H1 (cell line): ENCODE measurements around the gene MYOM3. TPM values are rescaled to one million over a fixed set of nuclear protein-coding genes. Genes with fewer than 3 reads are reported as not detected.

Experiments used
- CTCF ChIA-PET: fragments of 300-600 bp; sonication (Branson Sonifier 250); formaldehyde crosslinking; loops from one replicate; lab custom pipeline; 2021; ENCODE audit not compliant: partially characterized antibody; lab: Charles Lee
- POLR2A ChIA-PET: fragments of 300-600 bp; sonication (Branson Sonifier 250); formaldehyde crosslinking; loops from one replicate; lab custom pipeline; 2021; ENCODE audit warnings: inconsistent platforms; ENCODE audit not compliant: partially characterized antibody; lab: Charles Lee
- DNase-seq, 2 experiments: peaks; one replicate each; pipeline versions ENCODE4 v3.0.0 to v3.0.0-alpha.2; 2010 to 2022; ENCODE audit warnings: low spot score in 2 of 2, low read depth in 1 of 2, mixed read lengths in 1 of 2
- FAIRE-seq: peaks from 2 replicates; lab custom pipeline; 2011; peaks lifted over from hg19 to GRCh38; lab: Jason Lieb, UNC
- H2AFZ ChIP-seq: 2 replicates; pipeline ENCODE4 v1.8.1; 2012; ENCODE audit warnings: low read length, inconsistent platforms
- H2AK5ac ChIP-seq: 2 replicates; pipeline ENCODE4 v1.6.1; 2013; ENCODE audit warnings: low read depth, low read length
- H2BK120ac ChIP-seq: replicated peaks from 2 replicates; pipeline ENCODE3; 2013; ENCODE audit warnings: low read depth, low read length, inconsistent platforms
- H2BK12ac ChIP-seq: 2 replicates; pipeline ENCODE4 v1.6.1; 2013; ENCODE audit warnings: low read depth, low read length
- H2BK15ac ChIP-seq: 2 replicates; pipeline ENCODE4 v1.6.1; 2013; ENCODE audit warnings: low read length
- H2BK20ac ChIP-seq: 2 replicates; pipeline ENCODE4 v1.6.1; 2013; ENCODE audit warnings: low read length
- H2BK5ac ChIP-seq: 2 replicates; pipeline ENCODE4 v1.6.1; 2013; ENCODE audit warnings: low read depth, low read length
- H3K14ac ChIP-seq: 2 replicates; pipeline ENCODE4 v1.6.1; 2013; ENCODE audit warnings: inconsistent platforms; ENCODE audit not compliant: insufficient read length
- H3K18ac ChIP-seq: 2 replicates; pipeline ENCODE4 v1.6.1; 2013; ENCODE audit warnings: low read length; ENCODE audit errors: extremely low read depth
- H3K23ac ChIP-seq: 2 replicates; pipeline ENCODE4 v1.6.1; 2013; ENCODE audit warnings: inconsistent platforms; ENCODE audit not compliant: insufficient read length
- H3K23me2 ChIP-seq: 2 replicates; pipeline ENCODE4 v1.6.1; 2013; ENCODE audit warnings: low read depth, low read length
- H3K27ac ChIP-seq: 2 replicates; pipeline ENCODE4 v1.6.1; 2011; ENCODE audit warnings: low read depth, low read length, inconsistent platforms
- H3K27me3 ChIP-seq, 4 experiments: replicated peaks in 1 of 4; 1 replicate in 1 of 4; 2 replicates in 3 of 4; pipeline versions ENCODE4 v1.6.1 to v1.8.1; 2011 to 2013; ENCODE audit warnings: low read length in 3 of 4, mild to moderate bottlenecking in 3 of 4, inconsistent platforms in 2 of 4, mixed read lengths in 2 of 4, moderate library complexity in 1 of 4; ENCODE audit not compliant: control insufficient read depth in 3 of 4, insufficient read depth in 3 of 4; ENCODE audit errors: extremely low read depth in 1 of 4
- H3K36me3 ChIP-seq, 4 experiments: 2 replicates each; pipeline versions ENCODE4 v1.6.1 to v1.8.1; 2011 to 2013; ENCODE audit warnings: mild to moderate bottlenecking in 4 of 4, low read length in 3 of 4, moderate library complexity in 2 of 4, control low read depth in 1 of 4, inconsistent platforms in 1 of 4; ENCODE audit not compliant: insufficient read depth in 4 of 4, control insufficient read depth in 2 of 4
- H3K4ac ChIP-seq: replicated peaks from 2 replicates; pipeline ENCODE3; 2013; ENCODE audit warnings: low read length, low read depth, mixed read lengths, inconsistent platforms; ENCODE audit not compliant: insufficient read length
- H3K4me1 ChIP-seq, 4 experiments: replicated peaks in 1 of 4; 1 replicate in 1 of 4; 2 replicates in 3 of 4; pipeline versions ENCODE4 v1.6.1 to v1.8.1; 2011 to 2013; ENCODE audit warnings: low read length in 3 of 4, inconsistent platforms in 2 of 4, mixed read lengths in 1 of 4; ENCODE audit not compliant: insufficient read depth in 4 of 4, control insufficient read depth in 3 of 4
- H3K4me2 ChIP-seq, 2 experiments: 2 replicates each; pipeline versions ENCODE4 v1.6.1 to v1.8.1; 2011 to 2013; ENCODE audit warnings: low read depth in 2 of 2, low read length in 2 of 2, control low read depth in 1 of 2, inconsistent platforms in 1 of 2, mild to moderate bottlenecking in 1 of 2; ENCODE audit not compliant: insufficient read depth in 1 of 2
- H3K4me3 ChIP-seq, 4 experiments: fragments of 200-600, 300-600 bp in 1 of 4; sonication (generic), shearing (Covaris generic), sonication (Bioruptor Twin) in 1 of 4; 2 replicates each; pipeline versions ENCODE4 v1.5.1 to v1.8.1; 2011 to 2016; ENCODE audit warnings: low read length in 4 of 4, low read depth in 3 of 4, control low read depth in 2 of 4, inconsistent platforms in 2 of 4, mild to moderate bottlenecking in 2 of 4, mixed read lengths in 1 of 4, moderate library complexity in 1 of 4; ENCODE audit not compliant: insufficient read depth in 2 of 4; ENCODE audit errors: extremely low read depth in 1 of 4
- H3K56ac ChIP-seq: replicated peaks from 2 replicates; pipeline ENCODE3; 2013; ENCODE audit warnings: low read depth, mild to moderate bottlenecking, mixed read lengths, low read length, inconsistent platforms; ENCODE audit not compliant: insufficient read length
- H3K79me1 ChIP-seq: 2 replicates; pipeline ENCODE4 v1.6.1; 2013; ENCODE audit warnings: low read depth, low read length, control low read depth
- H3K79me2 ChIP-seq, 2 experiments: 2 replicates each; pipeline versions ENCODE4 v1.6.1 to v1.8.1; 2012 to 2013; ENCODE audit warnings: low read length in 2 of 2, mild to moderate bottlenecking in 2 of 2, inconsistent platforms in 1 of 2; ENCODE audit not compliant: insufficient read depth in 2 of 2, control insufficient read depth in 1 of 2
- H3K9ac ChIP-seq, 4 experiments: replicated peaks in 1 of 4; 1 replicate in 1 of 4; 2 replicates in 3 of 4; pipeline versions ENCODE4 v1.6.1 to v1.8.1; 2011 to 2013; ENCODE audit warnings: low read depth in 3 of 4, low read length in 3 of 4, control low read depth in 2 of 4, mild to moderate bottlenecking in 2 of 4, moderate library complexity in 2 of 4, inconsistent platforms in 1 of 4; ENCODE audit errors: extremely low read depth in 1 of 4
- H3K9me3 ChIP-seq, 2 experiments: 2 replicates each; pipeline versions ENCODE4 v1.6.1 to v1.8.1; 2012 to 2013; ENCODE audit warnings: mild to moderate bottlenecking in 2 of 2, moderate library complexity in 2 of 2, control low read depth in 1 of 2, inconsistent platforms in 1 of 2, low read depth in 1 of 2, low read length in 1 of 2, mixed read lengths in 1 of 2; ENCODE audit not compliant: insufficient read depth in 2 of 2
- H4K20me1 ChIP-seq, 2 experiments: replicated peaks in 1 of 2; 2 replicates each; pipeline versions ENCODE3 to v1.8.1; 2011 to 2013; ENCODE audit warnings: inconsistent platforms in 2 of 2, low read length in 2 of 2, mild to moderate bottlenecking in 1 of 2; ENCODE audit not compliant: insufficient read depth in 2 of 2, control insufficient read depth in 1 of 2
- H4K5ac ChIP-seq: 2 replicates; pipeline ENCODE4 v1.6.1; 2013; ENCODE audit warnings: low read length, low read depth, mixed read lengths, inconsistent platforms; ENCODE audit not compliant: insufficient read length
- H4K8ac ChIP-seq: 2 replicates; pipeline ENCODE4 v1.8.0; 2013; ENCODE audit warnings: mild to moderate bottlenecking, moderate library complexity, low read length, inconsistent platforms; ENCODE audit not compliant: insufficient read depth; ENCODE audit errors: extremely low read depth
- H4K91ac ChIP-seq: replicated peaks from 2 replicates; pipeline ENCODE3; 2013; ENCODE audit warnings: low read length, mixed read lengths, inconsistent platforms; ENCODE audit not compliant: insufficient read length
- POLR2A ChIP-seq, 2 experiments: IDR thresholded peaks; 1 replicate in 1 of 2; 2 replicates in 1 of 2; pipeline ENCODE4 v1.6.1; 2011; ENCODE audit warnings: low read depth in 2 of 2, low read length in 2 of 2, mild to moderate bottlenecking in 2 of 2; ENCODE audit errors: control extremely low read depth in 1 of 2
- RBBP5 ChIP-seq: IDR thresholded peaks from 2 replicates; pipeline ENCODE4 v1.7.1; 2012; ENCODE audit warnings: low read depth, mild to moderate bottlenecking, inconsistent platforms, low read length, moderate library complexity, borderline replicate concordance
- SP2 ChIP-seq: IDR thresholded peaks from 2 replicates; pipeline ENCODE4 v1.6.1; 2012; ENCODE audit warnings: mild to moderate bottlenecking, low read length, inconsistent platforms
- WGBS, 2 experiments: shearing (Covaris generic) in 1 of 2; methylation state at CpG; one replicate each; pipeline versions ENCODE4 v1.1.6 to v1.1.7; 2013 to 2015; ENCODE audit warnings: low lambda C conversion rate in 2 of 2, mixed read lengths in 2 of 2, inconsistent platforms in 1 of 2, low coverage in 1 of 2, missing lambda C conversion rate in 1 of 2; ENCODE audit not compliant: insufficient replicate concordance in 2 of 2, insufficient coverage in 1 of 2, insufficient read length in 1 of 2; ENCODE audit errors: extremely low coverage in 1 of 2, missing lambda C conversion rate in 1 of 2; 5-methylcytosine and 5-hydroxymethylcytosine counted together
- polyA plus RNA-seq, 7 experiments: library from polyadenylated mRNA; depleted of rRNA in 3 of 7; stranded (reverse) in 5 of 7; unstranded in 2 of 7; fragments of >200 nt in 5 of 7; fragments of 200-250 nt in 2 of 7; gene quantifications; 1 replicate in 5 of 7; 2 replicates in 1 of 7; 4 replicates in 1 of 7; pipeline versions ENCODE4 v1.2.1 to v1.2.3, GENCODE V29; 2011 to 2013; ENCODE audit warnings: missing spikeins in 2 of 7, mixed read lengths in 2 of 7
- total RNA-seq: library from RNA; stranded (reverse); fragmentation: NEBNext Ultra II Directional; extraction: Animal tissue kit (Norgen Biotek cat#: 25700); gene quantifications from 2 replicates; pipeline ENCODE4 v1.2.1, GENCODE V29; 2021
- TF ChIP-seq, protein P1 (sequence below): IDR thresholded peaks from 2 replicates; pipeline ENCODE4 v1.6.1; 2012; ENCODE audit warnings: inconsistent platforms
- TF ChIP-seq, protein P2 (sequence below): IDR thresholded peaks from 2 replicates; pipeline ENCODE4 v1.6.1; 2011; ENCODE audit warnings: low read length, improper control_type of control experiment

The MYOM3 gene
- total and polyA plus RNA-seq, 2 of the 8 experiments (the other 6 are each of a cell fraction or from before 2014, with no cell fraction given) = 0.08 to 0.09 TPM

DNA sequence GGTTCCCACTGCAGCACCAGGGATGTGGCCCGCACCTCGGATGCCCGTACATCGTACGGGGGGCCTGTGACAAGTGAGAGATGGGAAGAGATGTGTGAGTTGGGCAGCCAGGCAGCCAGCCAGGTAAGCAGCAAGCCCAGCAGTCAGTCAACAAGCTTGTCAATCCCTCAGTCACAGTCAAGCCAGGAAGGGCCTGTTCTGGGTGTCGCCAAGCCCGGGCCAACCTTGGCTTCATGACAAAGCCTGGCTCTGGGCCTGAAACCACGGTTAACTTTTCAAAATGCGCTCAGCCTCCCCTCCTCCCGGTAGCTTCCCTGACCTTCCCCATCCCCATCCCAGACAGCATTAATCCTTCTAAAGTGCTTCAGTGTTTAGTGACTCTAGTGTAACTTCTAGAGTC lies 31.8 kb downstream of the MYOM3 start:
- H2AFZ ChIP-seq = no peak overlapping the region
- H2BK20ac ChIP-seq = no peak overlapping the region
- WGBS, 2 experiments = 87% methylated on average over 10 of the region's 10 CpGs; no CpG with 5 or more reads in 1 of the 2 experiments
- H3K4ac ChIP-seq = no peak overlapping the region
- 0 out of 2 replicates have a peak overlapping the region, but pooled peaks have one; percentile 31 for H4K8ac ChIP-seq
- peaks cover 0 to 2% (median 0%) of the 10 kb centered on the region in 4 experiments; a peak in 1 of 7 replicates for H3K4me1 ChIP-seq
- no peak overlapping the region for H3K4me3 ChIP-seq
- no peak overlapping the region for H3K18ac ChIP-seq
- H3K56ac ChIP-seq = no peak overlapping the region
- no peaks in the 10 kb centered on the region for H3K27me3 ChIP-seq
- TF ChIP-seq POLR2A (IDR thresholded peaks at IDR 0.05; ENCODE audit: control extremely low read depth in 1 of 2, low read depth in 2 of 2, low read length in 2 of 2) (no peak), SP2 (no peak), RBBP5 (no peak)
- TF ChIP-seq, protein P1, sequence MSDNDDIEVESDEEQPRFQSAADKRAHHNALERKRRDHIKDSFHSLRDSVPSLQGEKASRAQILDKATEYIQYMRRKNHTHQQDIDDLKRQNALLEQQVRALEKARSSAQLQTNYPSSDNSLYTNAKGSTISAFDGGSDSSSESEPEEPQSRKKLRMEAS = no peak
- TF ChIP-seq, protein P2, sequence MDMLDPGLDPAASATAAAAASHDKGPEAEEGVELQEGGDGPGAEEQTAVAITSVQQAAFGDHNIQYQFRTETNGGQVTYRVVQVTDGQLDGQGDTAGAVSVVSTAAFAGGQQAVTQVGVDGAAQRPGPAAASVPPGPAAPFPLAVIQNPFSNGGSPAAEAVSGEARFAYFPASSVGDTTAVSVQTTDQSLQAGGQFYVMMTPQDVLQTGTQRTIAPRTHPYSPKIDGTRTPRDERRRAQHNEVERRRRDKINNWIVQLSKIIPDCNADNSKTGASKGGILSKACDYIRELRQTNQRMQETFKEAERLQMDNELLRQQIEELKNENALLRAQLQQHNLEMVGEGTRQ = no peak
- no peaks in the 10 kb centered on the region for H3K79me2 ChIP-seq
- FAIRE-seq (no peak), DNase-seq (no peak)
- POLR2A ChIA-PET = interaction anchor here (1.2 kb wide), 1 partner anchor 15 kb away, joined by 4 read pairs; no protein-coding TSS in a partner anchor
- no peak overlapping the region for H2AK5ac ChIP-seq
- H3K23me2 ChIP-seq = peaks cover 4% of the 10 kb centered on the region; the same call in 1 of the 2 replicates
- no peak overlapping the region for H2BK120ac ChIP-seq
- no peak overlapping the region for H2BK15ac ChIP-seq
- H2BK12ac ChIP-seq = no peak overlapping the region
- H3K23ac ChIP-seq = no peak overlapping the region
- H3K14ac ChIP-seq = no peak overlapping the region
- H3K79me1 ChIP-seq = no peaks in the 10 kb centered on the region
- no peak overlapping the region for H4K5ac ChIP-seq
- no peak overlapping the region for H3K9ac ChIP-seq
- no peak overlapping the region for H4K91ac ChIP-seq
- no peak overlapping the region for H3K27ac ChIP-seq
- H3K9me3 ChIP-seq = no peaks in the 10 kb centered on the region
- H4K20me1 ChIP-seq = no peaks in the 10 kb centered on the region
- H3K36me3 ChIP-seq = no peaks in the 10 kb centered on the region
- CTCF ChIA-PET = interaction anchor here (0.5 to 4.4 kb wide), 3 partner anchors 15 to 87 kb away, joined by 3 to 19 read pairs (median 3); no protein-coding TSS in a partner anchor
- no peak overlapping the region for H2BK5ac ChIP-seq
- no peak overlapping the region for H3K4me2 ChIP-seq
